Motor neuron (in vitro differentiated cells): Measurements from ENCODE around the gene UPK3BL1. TPM values are rescaled to one million over a fixed set of nuclear protein-coding genes. Genes with fewer than 3 reads are reported as not detected.
"Not testable (repeated sequence)": the region's sequence is repeated elsewhere in the genome, so short reads cannot be mapped to it uniquely, and the experiment has no call there.

ENCODE experiments used
- ATAC-seq, 8 experiments: fragments of 200-7000 bp; cut with Tn5 transposase; replicated peaks in 6 of 8; 2 replicates each; pipeline ENCODE4 v1.8.0; 2021; ENCODE audit warnings: mild to moderate bottlenecking in 8 of 8, moderate library complexity in 8 of 8
- H3K27ac ChIP-seq, 2 donors: fragments of 250-450 bp; sonication (Bioruptor Pico); 2 replicates each; pipeline ENCODE4 v1.9.0; 2021; ENCODE audit warnings: antibody characterized with exemption in 2 of 2, mild to moderate bottlenecking in 2 of 2, moderate library complexity in 1 of 2
- H3K4me1 ChIP-seq, 2 donors: fragments of 250-450 bp; sonication (Bioruptor Pico); replicated peaks in 1 of 2; 2 replicates each; pipeline ENCODE4 v1.6.1; 2021; ENCODE audit warnings: antibody characterized with exemption in 2 of 2, mild to moderate bottlenecking in 2 of 2, moderate library complexity in 1 of 2
- H3K4me3 ChIP-seq, 5 donors: fragments of 250-450 bp; sonication (Bioruptor Pico); 2 replicates each; pipeline ENCODE4 v1.9.0; 2021; ENCODE audit warnings: antibody characterized with exemption in 5 of 5, mild to moderate bottlenecking in 5 of 5, moderate library complexity in 4 of 5
- WGBS, 10 experiments: fragments of 450-650 bp; shearing (Covaris generic); methylation state at CpG; one replicate each; pipeline ENCODE4 v1.0.0; 2022; 5-methylcytosine and 5-hydroxymethylcytosine counted together
- in situ Hi-C, 9 experiments: fragments of 400-800 bp; cut with MboI; loops; one replicate each; pipeline ENCODE4 v1.15.0; 2021; ENCODE audit warnings: low sequenced_read_pairs in 9 of 9, low pct_unique_long_range_greater_than_20kb in 2 of 9; ENCODE audit not compliant: unreplicated experiment in 9 of 9
- total RNA-seq, 8 experiments: library from RNA; unstranded; fragments of 300-600 nt; gene quantifications; 2 replicates each; pipeline versions ENCODE4 v1.2.3 to v1.2.4, GENCODE V29; 2022

The UPK3BL1 gene
- total RNA-seq, 8 experiments from 2014 or later, result 5.7 to 37.1 (median 11.0) TPM

GRCh38 chr7:102614346-102614697 is 28.3 kb downstream of the UPK3BL1 start:
- H3K4me3 ChIP-seq, H3K4me1 ChIP-seq, H3K27ac ChIP-seq, in situ Hi-C loops: not testable (repeated sequence)
- ATAC-seq, result peak in 2 of 8 experiments; percentile 5 to 6
- no CpG with 5 or more reads among the region's 4 CpGs for WGBS, 10 experiments

- in situ Hi-C loops, H3K4me1 ChIP-seq, H3K4me3 ChIP-seq, H3K27ac ChIP-seq: not testable (repeated sequence)
- WGBS, 10 experiments, result no CpG with 5 or more reads among the region's 15 CpGs
- peak in 1 of 8 experiments; percentile 24 for ATAC-seq
Observed at GRCh38 chr7:102613575-102614345, 28.8 kb downstream of the UPK3BL1 start.

- in situ Hi-C loops, H3K27ac ChIP-seq, H3K4me1 ChIP-seq, H3K4me3 ChIP-seq: not testable (repeated sequence)
- peak in 4 of 8 experiments; percentile 5 to 16 (median 11) for ATAC-seq
- no CpG with 5 or more reads among the region's 10 CpGs for WGBS, 10 experiments
Observed at GRCh38 chr7:102611675-102612325, 30.8 kb downstream of the UPK3BL1 start.

GRCh38 chr7:102611013-102611674 is 31.4 kb downstream of the UPK3BL1 start:
- in situ Hi-C loops, H3K4me1 ChIP-seq, H3K27ac ChIP-seq, H3K4me3 ChIP-seq: not testable (repeated sequence)
- no CpG with 5 or more reads among the region's 30 CpGs for WGBS, 10 experiments
- peak; percentile 59 to 90 (median 80) for ATAC-seq

GRCh38 chr7:102610441-102610840 is 32.1 kb downstream of the UPK3BL1 start:
- H3K27ac ChIP-seq, H3K4me3 ChIP-seq, H3K4me1 ChIP-seq, in situ Hi-C loops, ATAC-seq: not testable (repeated sequence)
- WGBS, 10 experiments, result no CpG with 5 or more reads among the region's 7 CpGs

GRCh38 chr7:102609734-102610133 is 32.9 kb downstream of the UPK3BL1 start:
- no CpG with 5 or more reads among the region's 10 CpGs for WGBS, 10 experiments
- H3K27ac ChIP-seq, ATAC-seq, H3K4me3 ChIP-seq, in situ Hi-C loops, H3K4me1 ChIP-seq: not testable (repeated sequence)

GRCh38 chr7:102606848-102607247 is 35.7 kb downstream of the UPK3BL1 start:
- WGBS, 10 experiments, result no CpG with 5 or more reads among the region's 5 CpGs
- in situ Hi-C loops, result not testable (repeated sequence)

GRCh38 chr7:102604431-102605145 is 38.0 kb downstream of the UPK3BL1 start:
- H3K4me3 ChIP-seq, H3K4me1 ChIP-seq, H3K27ac ChIP-seq, in situ Hi-C loops: not testable (repeated sequence)
- WGBS, 10 experiments, result no CpG with 5 or more reads among the region's 19 CpGs
- peak; percentile 74 to 97 (median 81) for ATAC-seq

More at GRCh38 chr7:102606848-102607247, 35.7 kb downstream of the UPK3BL1 start:
- H3K4me3 ChIP-seq, ATAC-seq, H3K27ac ChIP-seq, H3K4me1 ChIP-seq: not testable (repeated sequence)

GRCh38 chr7:102602317-102602716 is 40.3 kb downstream of the UPK3BL1 start:
- in situ Hi-C loops, result not testable (repeated sequence)
- no CpG with 5 or more reads among the region's 12 CpGs for WGBS, 10 experiments

GRCh38 chr7:102599699-102600098 is 42.9 kb downstream of the UPK3BL1 start:
- H3K4me1 ChIP-seq, H3K4me3 ChIP-seq, in situ Hi-C loops, H3K27ac ChIP-seq: not testable (repeated sequence)
- ATAC-seq, result peak in 2 of 8 experiments; percentile 14 to 15
- WGBS, 10 experiments, result no CpG with 5 or more reads among the region's 9 CpGs

More at GRCh38 chr7:102602317-102602716, 40.3 kb downstream of the UPK3BL1 start:
- H3K4me3 ChIP-seq, ATAC-seq, H3K27ac ChIP-seq, H3K4me1 ChIP-seq: not testable (repeated sequence)

- WGBS, 10 experiments, result no CpG with 5 or more reads among the region's 10 CpGs
- in situ Hi-C loops, ATAC-seq, H3K27ac ChIP-seq, H3K4me1 ChIP-seq, H3K4me3 ChIP-seq: not testable (repeated sequence)
Observed at GRCh38 chr7:102596036-102596435, 46.6 kb downstream of the UPK3BL1 start.

GRCh38 chr7:102593637-102594334 is 48.8 kb downstream of the UPK3BL1 start:
- in situ Hi-C loops, result not testable (repeated sequence)
- no CpG with 5 or more reads among the region's 68 CpGs for WGBS, 10 experiments
- peak in 7 of 8 experiments; percentile 4 to 41 (median 24) for ATAC-seq

More at GRCh38 chr7:102593637-102594334, 48.8 kb downstream of the UPK3BL1 start:
- not testable (repeated sequence) for H3K4me3 ChIP-seq, H3K4me1 ChIP-seq, H3K27ac ChIP-seq
